H54 (cell line): Measurements from ENCODE around the gene APPBP2.

Experiments used
- DNase-seq: peaks from one replicate; pipeline ENCODE4 v3.0.0; 2011; ENCODE audit warnings: low spot score, mixed read lengths; ENCODE audit not compliant: insufficient read length
- FAIRE-seq: peaks from 3 replicates; lab custom pipeline; 2011; peaks lifted over from hg19 to GRCh38; lab: Jason Lieb, UNC
- POLR2A ChIP-seq: IDR thresholded peaks from 2 replicates; pipeline ENCODE4 v1.6.1; 2011; ENCODE audit warnings: low read depth, mild to moderate bottlenecking, low read length

APPBP2 gene

GRCh38 chr17:60545465-60546191, 19.6 kb upstream of the APPBP2 start:
- DNase-seq (no peak), FAIRE-seq (no peak)
- no peak for TF ChIP-seq POLR2A

GRCh38 chr17:60542071-60542470, 16.0 kb upstream of the APPBP2 start:
- no peak for TF ChIP-seq POLR2A
- FAIRE-seq, result no peak

GRCh38 chr17:60540460-60540859, 14.4 kb upstream of the APPBP2 start:
- DNase-seq (no peak), FAIRE-seq (no peak)
- no peak for TF ChIP-seq POLR2A

More at GRCh38 chr17:60542071-60542470, 16.0 kb upstream of the APPBP2 start:
- DNase-seq, result no peak

GRCh38 chr17:60539807-60540206, 13.8 kb upstream of the APPBP2 start:
- no peak for FAIRE-seq
- no peak for TF ChIP-seq POLR2A
- no peak for DNase-seq

GRCh38 chr17:60538726-60539125, 12.7 kb upstream of the APPBP2 start:
- no peak for FAIRE-seq
- no peak for TF ChIP-seq POLR2A
- no peak for DNase-seq

GRCh38 chr17:60535382-60536279, 9.6 kb upstream of the APPBP2 start:
- TF ChIP-seq POLR2A, result no peak
- DNase-seq, result no peak
- peak; percentile 41 for FAIRE-seq

GRCh38 chr17:60534613-60535157, 8.6 kb upstream of the APPBP2 start:
- no peak for FAIRE-seq

GRCh38 chr17:60534010-60534555, 8.0 kb upstream of the APPBP2 start:
- no peak for DNase-seq
- no peak for TF ChIP-seq POLR2A
- FAIRE-seq, result no peak

More at GRCh38 chr17:60534613-60535157, 8.6 kb upstream of the APPBP2 start:
- TF ChIP-seq POLR2A, result no peak
- no peak for DNase-seq

GRCh38 chr17:60529806-60530205, 3.8 kb upstream of the APPBP2 start:
- FAIRE-seq, result no peak
- TF ChIP-seq POLR2A, result no peak

GRCh38 chr17:60528828-60529227, 2.8 kb upstream of the APPBP2 start:
- no peak for DNase-seq
- FAIRE-seq, result no peak
- no peak for TF ChIP-seq POLR2A

More at GRCh38 chr17:60529806-60530205, 3.8 kb upstream of the APPBP2 start:
- DNase-seq, result no peak

GRCh38 chr17:60527701-60528100, 1.7 kb upstream of the APPBP2 start:
- no peak for FAIRE-seq
- no peak for TF ChIP-seq POLR2A
- no peak for DNase-seq

GRCh38 chr17:60526726-60527125, 684 bp upstream of the APPBP2 start:
- no peak for TF ChIP-seq POLR2A
- no peak for DNase-seq
- no peak for FAIRE-seq

GRCh38 chr17:60525328-60525684, 736 bp downstream of the APPBP2 start:
- no peak for TF ChIP-seq POLR2A
- no peak for FAIRE-seq
- no peak for DNase-seq
